HG03565 (cell line): ENCODE data around the gene MS4A15.
A peak's percentile ranks its signal among the peaks of the same experiment; 100 is the strongest.
"Not testable (repeated sequence)": the region's sequence is repeated elsewhere in the genome, so short reads cannot be mapped to it uniquely, and the experiment has no call there.

Source experiments
- ATAC-seq: cut with Tn5 transposase; IDR thresholded peaks from one replicate; pipeline ENCODE4 v1.9.1; 2021; ENCODE audit warnings: mild to moderate bottlenecking, moderate library complexity; ENCODE audit not compliant: unreplicated experiment

Gene MS4A15

GRCh38 chr11:60753309-60753708 is 3.4 kb upstream of the MS4A15 start:
- no peak for ATAC-seq

GRCh38 chr11:60754887-60755286 is 1.8 kb upstream of the MS4A15 start:
- no peak for ATAC-seq

GRCh38 chr11:60757231-60757800 is 649 bp downstream of the MS4A15 start:
- ATAC-seq, result no peak

- ATAC-seq, result not testable (repeated sequence)
Measured at GRCh38 chr11:60758671-60759070, 2.0 kb downstream of the MS4A15 start.

GRCh38 chr11:60759438-60760225 is 3.0 kb downstream of the MS4A15 start:
- ATAC-seq, result not testable (repeated sequence)

GRCh38 chr11:60761436-60762190 is 4.9 kb downstream of the MS4A15 start:
- ATAC-seq, result no peak

GRCh38 chr11:60762851-60763691 is 6.4 kb downstream of the MS4A15 start:
- peak; percentile 43 for ATAC-seq

- ATAC-seq, result no peak
Measured at GRCh38 chr11:60763692-60764369, 7.2 kb downstream of the MS4A15 start.

- peak; percentile 48 for ATAC-seq
Measured at GRCh38 chr11:60764879-60765278, 8.2 kb downstream of the MS4A15 start.

GRCh38 chr11:60765355-60765754 is 8.7 kb downstream of the MS4A15 start:
- no peak for ATAC-seq

GRCh38 chr11:60766547-60766946 is 9.9 kb downstream of the MS4A15 start:
- no peak for ATAC-seq

- ATAC-seq, result no peak
Measured at GRCh38 chr11:60767388-60767811, 10.7 kb downstream of the MS4A15 start.

GRCh38 chr11:60768202-60768601 is 11.5 kb downstream of the MS4A15 start:
- ATAC-seq, result no peak

- ATAC-seq, result no peak
Measured at GRCh38 chr11:60769273-60769672, 12.6 kb downstream of the MS4A15 start.

GRCh38 chr11:60769811-60770210 is 13.1 kb downstream of the MS4A15 start:
- no peak for ATAC-seq

- no peak for ATAC-seq
Measured at GRCh38 chr11:60771146-60771545, 14.5 kb downstream of the MS4A15 start.

- ATAC-seq, result no peak
Measured at GRCh38 chr11:60771879-60772525, 15.3 kb downstream of the MS4A15 start.

GRCh38 chr11:60772666-60773065 is 16.0 kb downstream of the MS4A15 start:
- ATAC-seq, result no peak

GRCh38 chr11:60774726-60775125 is 18.1 kb downstream of the MS4A15 start:
- ATAC-seq, result no peak

- ATAC-seq, result peak; percentile 66
Measured at GRCh38 chr11:60775420-60775961, 18.8 kb downstream of the MS4A15 start.
